Activated naive CD4-positive, alpha-beta T cell treated with anti-CD3 and anti-CD28 coated beads for 36 hours (primary cell): Measurements from ENCODE around the gene UBE2G1. TPM values are rescaled to one million over a fixed set of nuclear protein-coding genes. Genes with fewer than 3 reads are reported as not detected.

ENCODE experiments used
- CTCF ChIA-PET: fragments of 350-600 bp; sonication (Branson Sonifier 250); formaldehyde crosslinking; loops from one replicate; lab custom pipeline; 2021; ENCODE audit warnings: antibody characterized with exemption; lab: Charles Lee
- DNase-seq: peaks from one replicate; pipeline ENCODE4 v3.0.0-alpha.2; 2020
- H3K27ac Mint-ChIP-seq: one replicate; pipeline ENCODE4 v1.8.0; 2021; ENCODE audit warnings: mild to moderate bottlenecking, mixed read lengths
- H3K27me3 Mint-ChIP-seq: one replicate; pipeline ENCODE4 v1.8.0; 2021; ENCODE audit warnings: low read depth, mixed read lengths
- H3K36me3 Mint-ChIP-seq: one replicate; pipeline ENCODE4 v1.8.0; 2021; ENCODE audit warnings: low read depth, mixed read lengths
- H3K4me1 Mint-ChIP-seq: one replicate; pipeline ENCODE4 v1.8.0; 2021; ENCODE audit warnings: low read depth, mixed read lengths
- H3K4me3 Mint-ChIP-seq: one replicate; pipeline ENCODE4 v1.8.0; 2021; ENCODE audit warnings: mild to moderate bottlenecking, moderate library complexity, mixed read lengths
- H3K9me3 Mint-ChIP-seq: one replicate; pipeline ENCODE4 v1.8.0; 2021; ENCODE audit warnings: mixed read lengths
- intact Hi-C: fragments of 100-400 bp; cut with micrococcal nuclease; formaldehyde crosslinking; loops from one replicate; pipeline ENCODE4 v1.15.1; 2023
- total RNA-seq, 2 experiments: library from RNA; stranded (reverse); gene quantifications; one replicate each; pipeline ENCODE4 v1.2.3, GENCODE V29; 2021

UBE2G1 gene
- 10 to 100 TPM; 33.3 to 36.1 TPM for total RNA-seq

DNA sequence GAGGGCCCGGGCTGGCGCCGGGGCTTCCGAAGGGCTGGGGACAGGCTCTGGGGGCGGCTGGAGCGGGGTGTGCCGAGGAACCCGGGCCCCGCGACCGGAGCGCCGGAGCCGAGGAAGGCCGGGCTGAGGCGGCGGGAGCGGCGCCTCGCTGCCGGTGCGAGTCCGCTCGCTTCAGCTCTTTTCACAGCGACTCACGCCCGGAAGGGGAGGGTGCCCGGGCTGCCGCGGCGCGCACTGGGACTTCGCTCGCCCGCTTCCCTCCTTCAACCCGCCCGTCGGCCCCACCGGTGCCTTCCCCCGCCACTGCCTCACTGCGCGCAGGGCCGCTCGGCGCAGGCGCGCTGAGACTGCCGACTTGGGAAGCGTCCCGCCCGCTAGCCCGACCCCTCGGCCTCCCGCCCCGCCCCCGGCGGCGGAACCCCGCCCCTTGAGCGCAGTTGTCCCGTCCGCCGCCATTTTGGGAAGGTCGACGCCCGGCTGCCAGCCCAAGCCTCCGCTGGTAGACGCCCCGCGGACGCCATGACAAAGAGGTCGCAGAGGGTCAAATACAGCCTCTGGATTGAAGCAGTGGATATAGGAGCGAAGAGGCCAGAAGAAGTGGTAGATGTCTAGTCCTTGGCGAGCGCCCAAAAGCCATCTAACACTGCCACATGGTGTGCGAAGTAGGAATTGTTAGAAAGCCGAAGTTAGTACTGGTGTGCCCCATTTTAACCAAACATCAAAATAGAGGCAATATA is at the start of gene UBE2G1:
Gene UBE2G1, minus strand, starts transcription at position 349 of the 737 bp plus-strand sequence. CDS start 359 bp downstream, outside the sequence.
- DNase-seq = peak; percentile 99
- peaks cover 5% of the 10 kb centered on the region for H3K36me3 Mint-ChIP-seq
- H3K27ac Mint-ChIP-seq = peak within 1 kb of the TSS; percentile 81
- intact Hi-C loops = loop anchor here (1.0 to 10.0 kb wide), 8 partner anchors 103 to 1121 kb away; partner anchors contain the start of genes ANKFY1, ARRB2, ATP2A3 and CYB5D2
- H3K27me3 Mint-ChIP-seq = no peaks in the 10 kb centered on the region
- CTCF ChIA-PET = interaction anchor here (1.2 kb wide), 1 partner anchor 30 kb away, joined by 3 read pairs; no protein-coding TSS in a partner anchor
- H3K9me3 Mint-ChIP-seq = no peaks in the 10 kb centered on the region
- H3K4me3 Mint-ChIP-seq = peak within 1 kb of the TSS; percentile 71
- peaks cover 31% of the 10 kb centered on the region for H3K4me1 Mint-ChIP-seq

DNA sequence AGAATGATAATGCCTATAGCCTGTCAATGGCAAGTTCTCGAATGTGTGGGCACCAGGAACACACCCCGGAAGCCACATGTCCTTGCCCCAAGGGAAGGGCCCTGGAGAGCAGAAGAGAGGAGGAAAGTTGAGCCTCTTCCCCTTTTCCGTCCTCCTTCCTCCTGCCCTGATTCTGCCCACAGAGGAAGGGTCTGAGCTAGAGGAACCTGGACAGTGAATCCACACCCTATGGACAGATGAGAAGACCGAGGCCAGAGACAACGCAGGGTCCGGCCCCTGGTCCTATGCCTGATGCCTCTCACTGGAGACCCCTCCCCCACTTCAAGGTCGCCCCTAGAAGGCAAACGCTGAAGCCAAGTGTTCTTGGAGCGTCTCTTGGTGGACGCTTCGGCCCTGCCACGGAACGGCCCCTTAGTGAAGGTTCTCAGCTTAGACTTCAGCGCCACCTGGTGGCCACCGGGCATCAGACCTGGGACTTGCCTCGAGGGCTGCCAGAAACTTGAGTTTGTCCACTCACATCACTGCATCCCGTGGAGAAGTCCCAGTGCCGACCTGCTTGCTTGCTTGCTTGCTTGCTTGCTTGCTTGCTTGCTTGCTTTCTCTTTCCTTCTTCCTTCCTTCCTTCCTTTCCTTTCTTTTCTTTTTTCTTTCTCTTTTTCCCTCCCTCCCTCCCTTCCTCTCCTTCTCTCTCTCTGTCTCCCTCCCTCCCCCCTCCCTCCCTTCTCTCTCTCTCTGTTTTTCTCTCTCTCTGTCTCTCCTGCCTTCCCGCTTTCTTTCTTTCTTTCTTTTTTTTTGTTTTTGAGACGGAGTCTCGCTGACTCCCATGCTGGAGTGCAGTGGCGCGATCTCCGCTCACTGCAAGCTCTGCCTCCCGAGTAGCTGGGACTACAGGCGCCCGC is 46.7 kb upstream of the UBE2G1 start:
- Mint-ChIP-seq H3K36me3 (no peaks in the 10 kb centered on the region), H3K4me3 (peak overlapping the region; percentile 45), H3K27ac (no peak overlapping the region), H3K9me3 (no peaks in the 10 kb centered on the region), H3K27me3 (no peaks in the 10 kb centered on the region), H3K4me1 (peaks cover 5% of the 10 kb centered on the region)
- peak; percentile 96 for DNase-seq
- intact Hi-C loops = loop anchor here (1.0 to 10.0 kb wide), 4 partner anchors 48 to 498 kb away; partner anchors contain the start of gene P2RX1
- CTCF ChIA-PET = interaction anchor here (0.5 to 2.3 kb wide), 9 partner anchors 11 to 236 kb away, joined by 3 to 20 read pairs (median 4); no protein-coding TSS in a partner anchor

DNA sequence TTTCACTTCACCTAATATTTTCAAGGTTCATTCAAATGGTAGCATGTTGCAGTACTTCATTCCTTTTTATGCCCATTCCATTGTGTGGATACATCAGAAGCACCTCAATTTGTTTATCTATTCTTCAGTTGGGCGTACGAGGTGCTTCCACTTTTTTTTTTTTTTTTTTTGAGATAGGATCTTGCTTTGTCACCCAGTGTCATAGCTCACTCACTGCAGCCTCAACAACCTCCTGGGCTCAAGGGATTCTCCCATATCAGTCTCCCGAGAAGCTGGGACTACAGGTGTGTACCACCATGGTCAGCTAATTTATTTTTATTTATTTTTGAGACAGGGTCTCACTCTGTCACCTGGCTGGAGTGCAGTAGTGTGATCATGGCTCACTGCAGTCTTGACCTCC is 44.7 kb upstream of the UBE2G1 start:
- no peaks in the 10 kb centered on the region for H3K9me3 Mint-ChIP-seq
- H3K36me3 Mint-ChIP-seq = no peaks in the 10 kb centered on the region
- peaks cover 5% of the 10 kb centered on the region for H3K4me1 Mint-ChIP-seq
- CTCF ChIA-PET = interaction anchor here (0.8 to 2.2 kb wide), 5 partner anchors 9 to 211 kb away, joined by 3 to 12 read pairs (median 3); no protein-coding TSS in a partner anchor
- H3K4me3 Mint-ChIP-seq = no peak overlapping the region
- no peak overlapping the region for H3K27ac Mint-ChIP-seq
- intact Hi-C loops = loop anchor here (10.0 kb wide), 1 partner anchor 496 kb away; the partner anchor contains the start of gene P2RX1
- no peak for DNase-seq
- no peaks in the 10 kb centered on the region for H3K27me3 Mint-ChIP-seq

GRCh38 chr17:4409659-4410058 is 43.2 kb upstream of the UBE2G1 start:
- no peaks in the 10 kb centered on the region for H3K27me3 Mint-ChIP-seq
- DNase-seq = no peak
- H3K4me1 Mint-ChIP-seq = peaks cover 5% of the 10 kb centered on the region
- CTCF ChIA-PET = interaction anchor here (0.7 kb wide), 1 partner anchor 20 kb away, joined by 7 read pairs; no protein-coding TSS in a partner anchor
- H3K36me3 Mint-ChIP-seq = no peaks in the 10 kb centered on the region
- H3K9me3 Mint-ChIP-seq = no peaks in the 10 kb centered on the region
- intact Hi-C loops = loop anchor here (10.0 kb wide), 1 partner anchor 495 kb away; the partner anchor contains the start of gene P2RX1
- H3K27ac Mint-ChIP-seq = no peak overlapping the region
- H3K4me3 Mint-ChIP-seq = no peak overlapping the region

- Mint-ChIP-seq H3K36me3 (no peaks in the 10 kb centered on the region), H3K9me3 (no peaks in the 10 kb centered on the region), H3K4me1 (peaks cover 2% of the 10 kb centered on the region), H3K4me3 (no peak overlapping the region), H3K27me3 (no peaks in the 10 kb centered on the region), H3K27ac (no peak overlapping the region)
- CTCF ChIA-PET = interaction anchor here (0.6 to 0.8 kb wide), 4 partner anchors 11 to 208 kb away, joined by 3 to 5 read pairs (median 4); no protein-coding TSS in a partner anchor
- no peak for DNase-seq
- intact Hi-C loops = no loop called here
Observed at GRCh38 chr17:4407851-4408250, 41.4 kb upstream of the UBE2G1 start.

- H3K36me3 Mint-ChIP-seq = no peaks in the 10 kb centered on the region
- H3K4me1 Mint-ChIP-seq = no peaks in the 10 kb centered on the region
- CTCF ChIA-PET = interaction anchor here (0.9 to 1.0 kb wide), 2 partner anchors 14 to 207 kb away, joined by 4 to 7 read pairs; no protein-coding TSS in a partner anchor
- no peak overlapping the region for H3K27ac Mint-ChIP-seq
- intact Hi-C loops = no loop called here
- no peak for DNase-seq
- H3K4me3 Mint-ChIP-seq = no peak overlapping the region
- H3K27me3 Mint-ChIP-seq = no peaks in the 10 kb centered on the region
- no peaks in the 10 kb centered on the region for H3K9me3 Mint-ChIP-seq
Observed at GRCh38 chr17:4407216-4407615, 40.7 kb upstream of the UBE2G1 start.

- Mint-ChIP-seq H3K27ac (no peak overlapping the region), H3K9me3 (no peaks in the 10 kb centered on the region), H3K36me3 (no peaks in the 10 kb centered on the region), H3K4me1 (no peaks in the 10 kb centered on the region), H3K4me3 (no peak overlapping the region), H3K27me3 (no peaks in the 10 kb centered on the region)
- intact Hi-C loops = no loop called here
- CTCF ChIA-PET = interaction anchor here (0.6 to 1.5 kb wide), 5 partner anchors 15 to 206 kb away, joined by 3 to 9 read pairs (median 4); no protein-coding TSS in a partner anchor
- DNase-seq = no peak
Observed at GRCh38 chr17:4406386-4406785, 39.9 kb upstream of the UBE2G1 start.

GRCh38 chr17:4405699-4406098 is 39.2 kb upstream of the UBE2G1 start:
- no peaks in the 10 kb centered on the region for H3K27me3 Mint-ChIP-seq
- H3K27ac Mint-ChIP-seq = no peak overlapping the region
- no peak for DNase-seq
- no peak overlapping the region for H3K4me3 Mint-ChIP-seq
- CTCF ChIA-PET = interaction anchor here (0.6 to 1.5 kb wide), 3 partner anchors 190 to 206 kb away, joined by 3 to 9 read pairs (median 4); no protein-coding TSS in a partner anchor
- H3K4me1 Mint-ChIP-seq = no peaks in the 10 kb centered on the region
- no peaks in the 10 kb centered on the region for H3K36me3 Mint-ChIP-seq
- H3K9me3 Mint-ChIP-seq = no peaks in the 10 kb centered on the region
- intact Hi-C loops = no loop called here

GRCh38 chr17:4405038-4405669 is 38.7 kb upstream of the UBE2G1 start:
- Mint-ChIP-seq H3K36me3 (no peaks in the 10 kb centered on the region), H3K27ac (no peak overlapping the region), H3K9me3 (no peaks in the 10 kb centered on the region), H3K4me3 (no peak overlapping the region), H3K27me3 (no peaks in the 10 kb centered on the region), H3K4me1 (no peaks in the 10 kb centered on the region)
- intact Hi-C loops = no loop called here
- CTCF ChIA-PET = interaction anchor here (0.6 to 1.5 kb wide), 4 partner anchors 18 to 205 kb away, joined by 3 to 9 read pairs (median 4); no protein-coding TSS in a partner anchor
- DNase-seq = no peak

DNA sequence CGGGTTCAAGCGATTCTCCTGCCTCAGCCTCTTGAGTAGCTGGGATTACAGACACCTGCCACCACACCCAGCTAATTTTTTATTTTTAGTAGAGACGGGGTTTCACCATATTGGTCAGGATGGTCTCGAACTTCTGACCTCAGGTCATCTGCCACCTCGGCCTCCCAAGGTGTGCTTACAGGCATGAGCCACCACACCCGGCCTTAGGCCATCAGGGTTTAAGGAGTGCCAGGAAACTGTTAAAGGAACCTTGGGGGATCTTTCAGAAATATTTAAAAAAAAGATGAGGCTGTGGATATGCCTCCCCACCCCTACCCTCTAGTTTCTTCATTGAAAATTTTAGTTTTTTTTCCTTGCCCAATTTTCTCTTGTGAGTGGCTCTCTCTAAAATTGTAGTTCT is 31.4 kb upstream of the UBE2G1 start:
- Mint-ChIP-seq H3K36me3 (no peaks in the 10 kb centered on the region), H3K9me3 (no peaks in the 10 kb centered on the region), H3K27me3 (no peaks in the 10 kb centered on the region), H3K4me1 (peaks cover 8% of the 10 kb centered on the region), H3K27ac (no peak overlapping the region), H3K4me3 (no peak overlapping the region)
- intact Hi-C loops = no loop called here
- CTCF ChIA-PET = no interaction called here
- DNase-seq = no peak

DNA sequence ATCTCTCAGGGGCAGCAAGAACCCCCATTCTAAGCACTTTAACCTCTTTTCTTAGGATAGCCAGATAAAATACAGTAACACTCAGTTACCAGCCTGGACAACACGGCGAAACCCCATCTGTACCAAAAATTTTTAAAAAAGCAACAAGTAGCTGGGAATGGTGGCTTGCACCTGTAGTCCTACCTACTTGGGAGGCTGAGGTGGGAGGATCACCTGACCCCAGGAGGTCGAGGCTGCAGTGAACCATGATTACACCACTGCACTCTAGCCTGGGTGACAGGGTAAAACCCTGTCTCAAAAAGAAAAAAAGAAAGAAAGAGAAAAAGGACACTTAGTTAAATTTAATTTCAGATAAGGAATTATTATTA is 28.6 kb upstream of the UBE2G1 start:
- no peak overlapping the region for H3K27ac Mint-ChIP-seq

More for the DNA sequence above, 28.6 kb upstream of the UBE2G1 start:
- no peaks in the 10 kb centered on the region for H3K27me3 Mint-ChIP-seq
- intact Hi-C loops = no loop called here
- H3K36me3 Mint-ChIP-seq = no peaks in the 10 kb centered on the region
- CTCF ChIA-PET = no interaction called here
- H3K4me1 Mint-ChIP-seq = peaks cover 8% of the 10 kb centered on the region
- no peak overlapping the region for H3K4me3 Mint-ChIP-seq
- DNase-seq = no peak
- no peaks in the 10 kb centered on the region for H3K9me3 Mint-ChIP-seq
